SK-N-SH (cell line): ENCODE results near the gene UCK2.

ENCODE experiments used
- CTCF ChIP-seq: fragments of 200-600 bp; sonication (generic); IDR thresholded peaks from 2 replicates; pipeline ENCODE4 v1.6.1; 2017; ENCODE audit warnings: antibody characterized with exemption, mild to moderate bottlenecking, moderate library complexity
- ELF1 ChIP-seq: IDR thresholded peaks from 2 replicates; pipeline ENCODE4 v1.4.0; 2012
- FOXM1 ChIP-seq: IDR thresholded peaks from 2 replicates; pipeline ENCODE4 v1.4.0; 2012; ENCODE audit warnings: low read depth, mild to moderate bottlenecking
- GABPA ChIP-seq: IDR thresholded peaks from 2 replicates; pipeline ENCODE4 v1.4.0; 2012; ENCODE audit warnings: low read depth, mild to moderate bottlenecking
- POLR2AphosphoS5 ChIP-seq: IDR thresholded peaks from 2 replicates; pipeline ENCODE4 v1.6.1; 2012; ENCODE audit warnings: low read depth, low read length
- TCF12 ChIP-seq: IDR thresholded peaks from 2 replicates; pipeline ENCODE4 v1.4.0; 2012
- YY1 ChIP-seq: IDR thresholded peaks from 2 replicates; pipeline ENCODE4 v1.4.0; 2012; ENCODE audit warnings: low read depth, mild to moderate bottlenecking

GRCh38 chr1:165832902-165833301 is 5.5 kb downstream of the UCK2 start:
- no peak for TF ChIP-seq TCF12
- TF ChIP-seq YY1, result no peak
- no peak for TF ChIP-seq CTCF
- no peak for TF ChIP-seq GABPA
- TF ChIP-seq POLR2AphosphoS5, result no peak
- no peak for TF ChIP-seq FOXM1
- no peak for TF ChIP-seq ELF1
